A673 (cell line): ENCODE data around the gene SYS1. TPM values are rescaled to one million over a fixed set of nuclear protein-coding genes. Genes with fewer than 3 reads are reported as not detected.

ENCODE experiments used
- BruUV-seq: library from RNA; stranded (reverse); fragments of 400-500 nt; replicated peaks from 2 replicates; lab custom pipeline; 2021; lab: Mats Ljungman, UMichigan
- CTCF ChIA-PET: fragments of 300-600 bp; sonication (Branson Sonifier 250); formaldehyde crosslinking; loops from one replicate; lab custom pipeline; 2022; ENCODE audit warnings: antibody characterized with exemption; lab: Charles Lee
- POLR2A ChIA-PET: fragments of 300-600 bp; sonication (Branson Sonifier 250); formaldehyde crosslinking; loops from one replicate; lab custom pipeline; 2022; ENCODE audit warnings: antibody characterized with exemption; ENCODE audit not compliant: low non-redundant PET; lab: Charles Lee
- DNase-seq: peaks from one replicate; pipeline ENCODE4 v3.0.0-alpha.2; 2015; ENCODE audit warnings: low spot score
- H3K27ac ChIP-seq: fragments of 200-600 bp; sonication (generic); 2 replicates; pipeline ENCODE4 v1.5.1; 2016; ENCODE audit warnings: mixed run types, low read depth, mild to moderate bottlenecking, mixed read lengths, antibody characterized with exemption, low read length; ENCODE audit not compliant: poor library complexity, severe bottlenecking
- H3K27me3 ChIP-seq: fragments of 200-600 bp; sonication (generic); replicated peaks from 2 replicates; pipeline ENCODE4 v1.6.1; 2017; ENCODE audit warnings: mixed run types, low read depth, mild to moderate bottlenecking, mixed read lengths, antibody characterized with exemption, low read length; ENCODE audit not compliant: insufficient read depth, poor library complexity
- H3K36me3 ChIP-seq: fragments of 200-600 bp; sonication (generic); 2 replicates; pipeline ENCODE4 v1.6.1; 2016; ENCODE audit warnings: mixed run types, mild to moderate bottlenecking, mixed read lengths, antibody characterized with exemption, low read length; ENCODE audit not compliant: insufficient read depth, poor library complexity, severe bottlenecking
- H3K4me1 ChIP-seq: fragments of 200-600 bp; sonication (generic); 2 replicates; pipeline ENCODE4 v1.6.1; 2017; ENCODE audit warnings: mixed run types, mild to moderate bottlenecking, mixed read lengths, antibody characterized with exemption, low read length; ENCODE audit not compliant: insufficient read depth, poor library complexity, severe bottlenecking
- H3K4me3 ChIP-seq: fragments of 200-600 bp; sonication (generic); 2 replicates; pipeline ENCODE4 v1.5.1; 2016; ENCODE audit warnings: low read depth, mixed run types, mild to moderate bottlenecking, mixed read lengths, low read length; ENCODE audit not compliant: poor library complexity, severe bottlenecking
- H3K9me3 ChIP-seq: fragments of 200-600 bp; sonication (generic); 2 replicates; pipeline ENCODE4 v1.6.1; 2016; ENCODE audit warnings: mixed run types, low read depth, mild to moderate bottlenecking, mixed read lengths, antibody characterized with exemption, low read length; ENCODE audit not compliant: poor library complexity, severe bottlenecking
- CTCF ChIP-seq: fragments of 300-800, 200-600 bp; sonication (generic); conservative IDR thresholded peaks from 2 replicates; pipeline ENCODE4 v1.5.1; 2017; ENCODE audit warnings: low read depth, mild to moderate bottlenecking, antibody characterized with exemption, low read length, moderate library complexity, mixed read lengths
- EZH2 ChIP-seq: fragments of 200-600 bp; sonication (generic); IDR thresholded peaks from 2 replicates; pipeline ENCODE4 v1.6.1; 2017; ENCODE audit warnings: borderline replicate concordance, low read depth, mild to moderate bottlenecking, mixed read lengths, antibody characterized with exemption, low read length; ENCODE audit not compliant: poor library complexity, severe bottlenecking
- intact Hi-C: fragments of 100-400 bp; cut with micrococcal nuclease; formaldehyde crosslinking; loops from one replicate; pipeline ENCODE4 v1.10.0; 2022; ENCODE audit not compliant: unreplicated experiment
- total RNA-seq: library from RNA; stranded (reverse); gene quantifications from 2 replicates; pipeline ENCODE4 v1.2.3, GENCODE V29; 2021

The SYS1 gene
- total RNA-seq, 1 experiment from 2014 or later = 22.8 TPM

GRCh38 chr20:45352729-45353128 is 10.2 kb upstream of the SYS1 start:
- Histone ChIP-seq H3K4me1 (peaks cover 8% of the 10 kb centered on the region), H3K36me3 (no peaks in the 10 kb centered on the region), H3K27me3 (no peaks in the 10 kb centered on the region), H3K4me3 (no peak overlapping the region), H3K27ac (no peak overlapping the region), H3K9me3 (no peaks in the 10 kb centered on the region)
- CTCF ChIA-PET = interaction anchor here (0.7 kb wide), 1 partner anchor 9 kb away, joined by 3 read pairs; no protein-coding TSS in a partner anchor
- no TSS peak for BruUV-seq
- TF ChIP-seq CTCF (no peak), EZH2 (no peak)
- intact Hi-C loops = no loop called here
- no peak for DNase-seq
- POLR2A ChIA-PET = no interaction called here

- Histone ChIP-seq H3K4me3 (no peak overlapping the region), H3K9me3 (no peaks in the 10 kb centered on the region), H3K27me3 (no peaks in the 10 kb centered on the region), H3K4me1 (peaks cover 10% of the 10 kb centered on the region), H3K36me3 (no peaks in the 10 kb centered on the region), H3K27ac (no peak overlapping the region)
- ChIA-PET POLR2A (no interaction called here), CTCF (no interaction called here)
- BruUV-seq = no TSS peak
- no peak for DNase-seq
- no peak for TF ChIP-seq CTCF
- TF ChIP-seq EZH2 = no peak
- intact Hi-C loops = no loop called here
Measured at GRCh38 chr20:45353746-45354145, 9.2 kb upstream of the SYS1 start.

DNA sequence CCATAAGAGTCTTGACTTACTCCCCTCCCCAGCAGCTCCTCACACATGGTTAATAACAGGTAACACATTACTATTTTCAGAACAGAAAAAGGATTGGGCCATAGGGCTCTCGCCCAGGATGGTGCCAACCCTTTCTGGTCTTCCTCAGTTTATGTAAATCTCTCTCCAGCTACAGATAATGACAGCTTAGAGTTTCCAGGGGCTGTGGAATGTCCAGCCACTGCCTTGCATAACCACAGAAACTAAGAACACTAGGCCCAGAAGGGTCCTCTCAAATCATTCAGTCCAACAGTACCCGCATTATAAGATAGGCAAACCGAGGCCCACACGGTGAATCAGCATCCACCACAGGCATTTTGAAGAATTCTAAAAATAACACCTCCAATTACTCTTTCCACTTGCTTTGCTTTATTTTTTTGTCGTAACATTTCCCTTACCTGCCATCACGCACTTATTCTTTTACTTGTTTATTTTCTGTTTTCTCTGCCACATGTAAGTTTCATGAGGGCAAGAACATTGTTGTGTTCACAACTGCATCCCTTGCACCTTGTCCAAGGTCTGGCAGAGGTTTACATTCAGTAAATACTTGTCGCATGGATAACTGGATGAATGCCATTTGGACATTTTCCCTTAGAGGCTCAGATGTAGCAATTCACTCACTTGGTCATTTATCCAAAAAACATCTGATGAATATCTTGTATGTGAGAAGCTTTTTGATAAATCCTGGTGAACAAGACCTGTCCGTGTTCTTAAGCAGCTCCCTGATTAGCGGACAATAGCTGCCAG is 8.3 kb upstream of the SYS1 start:
- intact Hi-C loops = no loop called here
- ChIA-PET CTCF (no interaction called here), POLR2A (interaction anchor here (0.9 kb wide), 1 partner anchor 51 kb away, joined by 6 read pairs; no protein-coding TSS in a partner anchor)
- Histone ChIP-seq H3K27me3 (no peaks in the 10 kb centered on the region), H3K4me1 (peaks cover 6% of the 10 kb centered on the region), H3K4me3 (no peak overlapping the region), H3K36me3 (no peaks in the 10 kb centered on the region), H3K27ac (no peak overlapping the region), H3K9me3 (no peaks in the 10 kb centered on the region)
- no TSS peak for BruUV-seq
- TF ChIP-seq CTCF (no peak), EZH2 (no peak)
- DNase-seq = no peak
